ENCODE results near the gene PLRG1. TPM values are rescaled to one million over a fixed set of nuclear protein-coding genes. Genes with fewer than 3 reads are reported as not detected.

Gene PLRG1
- total and polyA plus RNA-seq, 9 donors, result 26.5 to 90.9 (median 61.5) TPM

- intact Hi-C loops (cut with DNase I), result no loop called here
- WGBS, 3 donors, result 63 to 80% (median 79%) methylated on average over 2 of the region's 2 CpGs
- no peaks in the 10 kb centered on the region for H3K4me1 ChIP-seq (ENCODE audit: insufficient read depth)
- no peak for TF ChIP-seq POLR2A (IDR thresholded peaks at IDR 0.05)
- TF ChIP-seq CTCF (IDR thresholded peaks at IDR 0.05), result no peak
- no peak for TF ChIP-seq EP300 (IDR thresholded peaks at IDR 0.05)
- no peak overlapping the region for H3K4me3 ChIP-seq
- no peaks in the 10 kb centered on the region for H3K36me3 ChIP-seq
- no peak overlapping the region for H3K27ac ChIP-seq
- DNase-seq, result no peak
- no peaks in the 10 kb centered on the region for H3K27me3 ChIP-seq
- no peaks in the 10 kb centered on the region for H3K9me3 ChIP-seq
Observed at GRCh38 chr4:154588198-154588597, 38.0 kb upstream of the PLRG1 start.

- Histone ChIP-seq H3K36me3 (no peaks in the 10 kb centered on the region), H3K9me3 (no peaks in the 10 kb centered on the region), H3K4me3 (no peak overlapping the region), H3K27me3 (no peaks in the 10 kb centered on the region), H3K4me1 (ENCODE audit: insufficient read depth) (no peaks in the 10 kb centered on the region), H3K27ac (no peak overlapping the region)
- WGBS, 3 donors, result 86 to 88% (median 87%) methylated on average over 13 of the region's 13 CpGs
- TF ChIP-seq CTCF (IDR thresholded peaks at IDR 0.05), result no peak
- no peak for TF ChIP-seq EP300 (IDR thresholded peaks at IDR 0.05)
- TF ChIP-seq POLR2A (IDR thresholded peaks at IDR 0.05), result no peak
- DNase-seq, result no peak
- intact Hi-C loops (cut with DNase I), result no loop called here
Observed at GRCh38 chr4:154586296-154587033, 36.3 kb upstream of the PLRG1 start.

- no peaks in the 10 kb centered on the region for H3K9me3 ChIP-seq
- no peaks in the 10 kb centered on the region for H3K27me3 ChIP-seq
- H3K4me1 ChIP-seq (ENCODE audit: insufficient read depth), result no peaks in the 10 kb centered on the region
- H3K27ac ChIP-seq, result no peak overlapping the region
- intact Hi-C loops (cut with DNase I), result no loop called here
- 86 to 90% (median 86%) methylated on average over 10 of the region's 10 CpGs for WGBS, 3 donors
- no peak overlapping the region for H3K4me3 ChIP-seq
- no peaks in the 10 kb centered on the region for H3K36me3 ChIP-seq
- DNase-seq, result no peak
- no peak for TF ChIP-seq CTCF (IDR thresholded peaks at IDR 0.05)
- TF ChIP-seq POLR2A (IDR thresholded peaks at IDR 0.05), result no peak
- no peak for TF ChIP-seq EP300 (IDR thresholded peaks at IDR 0.05)
Observed at GRCh38 chr4:154585369-154586018, 35.3 kb upstream of the PLRG1 start.

- TF ChIP-seq POLR2A (IDR thresholded peaks at IDR 0.05) (no peak), EP300 (IDR thresholded peaks at IDR 0.05) (no peak), CTCF (IDR thresholded peaks at IDR 0.05) (no peak)
- Histone ChIP-seq H3K27me3 (no peaks in the 10 kb centered on the region), H3K9me3 (no peaks in the 10 kb centered on the region), H3K36me3 (no peaks in the 10 kb centered on the region), H3K27ac (no peak overlapping the region), H3K4me1 (ENCODE audit: insufficient read depth) (no peaks in the 10 kb centered on the region), H3K4me3 (no peak overlapping the region)
- no peak for DNase-seq
- 84 to 90% (median 87%) methylated on average over 5 of the region's 5 CpGs for WGBS, 3 donors
- intact Hi-C loops (cut with DNase I), result no loop called here
Observed at GRCh38 chr4:154584259-154584658, 34.1 kb upstream of the PLRG1 start.
